ENCODE results near the gene MAMLD1. TPM values are rescaled to one million over a fixed set of nuclear protein-coding genes. Genes with fewer than 3 reads are reported as not detected.

MAMLD1 gene
- total and polyA plus RNA-seq, 9 of the 15 experiments (the other 6 are each of a cell fraction or from before 2014, with no cell fraction given) = 0.12 to 0.18 TPM; not detected in 7

- TF ChIP-seq, protein P1, sequence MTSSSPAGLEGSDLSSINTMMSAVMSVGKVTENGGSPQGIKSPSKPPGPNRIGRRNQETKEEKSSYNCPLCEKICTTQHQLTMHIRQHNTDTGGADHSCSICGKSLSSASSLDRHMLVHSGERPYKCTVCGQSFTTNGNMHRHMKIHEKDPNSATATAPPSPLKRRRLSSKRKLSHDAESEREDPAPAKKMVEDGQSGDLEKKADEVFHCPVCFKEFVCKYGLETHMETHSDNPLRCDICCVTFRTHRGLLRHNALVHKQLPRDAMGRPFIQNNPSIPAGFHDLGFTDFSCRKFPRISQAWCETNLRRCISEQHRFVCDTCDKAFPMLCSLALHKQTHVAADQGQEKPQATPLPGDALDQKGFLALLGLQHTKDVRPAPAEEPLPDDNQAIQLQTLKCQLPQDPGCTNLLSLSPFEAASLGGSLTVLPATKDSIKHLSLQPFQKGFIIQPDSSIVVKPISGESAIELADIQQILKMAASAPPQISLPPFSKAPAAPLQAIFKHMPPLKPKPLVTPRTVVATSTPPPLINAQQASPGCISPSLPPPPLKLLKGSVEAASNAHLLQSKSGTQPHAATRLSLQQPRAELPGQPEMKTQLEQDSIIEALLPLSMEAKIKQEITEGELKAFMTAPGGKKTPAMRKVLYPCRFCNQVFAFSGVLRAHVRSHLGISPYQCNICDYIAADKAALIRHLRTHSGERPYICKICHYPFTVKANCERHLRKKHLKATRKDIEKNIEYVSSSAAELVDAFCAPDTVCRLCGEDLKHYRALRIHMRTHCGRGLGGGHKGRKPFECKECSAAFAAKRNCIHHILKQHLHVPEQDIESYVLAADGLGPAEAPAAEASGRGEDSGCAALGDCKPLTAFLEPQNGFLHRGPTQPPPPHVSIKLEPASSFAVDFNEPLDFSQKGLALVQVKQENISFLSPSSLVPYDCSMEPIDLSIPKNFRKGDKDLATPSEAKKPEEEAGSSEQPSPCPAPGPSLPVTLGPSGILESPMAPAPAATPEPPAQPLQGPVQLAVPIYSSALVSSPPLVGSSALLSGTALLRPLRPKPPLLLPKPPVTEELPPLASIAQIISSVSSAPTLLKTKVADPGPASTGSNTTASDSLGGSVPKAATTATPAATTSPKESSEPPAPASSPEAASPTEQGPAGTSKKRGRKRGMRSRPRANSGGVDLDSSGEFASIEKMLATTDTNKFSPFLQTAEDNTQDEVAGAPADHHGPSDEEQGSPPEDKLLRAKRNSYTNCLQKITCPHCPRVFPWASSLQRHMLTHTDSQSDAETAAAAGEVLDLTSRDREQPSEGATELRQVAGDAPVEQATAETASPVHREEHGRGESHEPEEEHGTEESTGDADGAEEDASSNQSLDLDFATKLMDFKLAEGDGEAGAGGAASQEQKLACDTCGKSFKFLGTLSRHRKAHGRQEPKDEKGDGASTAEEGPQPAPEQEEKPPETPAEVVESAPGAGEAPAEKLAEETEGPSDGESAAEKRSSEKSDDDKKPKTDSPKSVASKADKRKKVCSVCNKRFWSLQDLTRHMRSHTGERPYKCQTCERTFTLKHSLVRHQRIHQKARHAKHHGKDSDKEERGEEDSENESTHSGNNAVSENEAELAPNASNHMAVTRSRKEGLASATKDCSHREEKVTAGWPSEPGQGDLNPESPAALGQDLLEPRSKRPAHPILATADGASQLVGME (CRISPR knock-in tag; IDR thresholded peaks at IDR 0.05) = no peak
- TF ChIP-seq, protein P2, sequence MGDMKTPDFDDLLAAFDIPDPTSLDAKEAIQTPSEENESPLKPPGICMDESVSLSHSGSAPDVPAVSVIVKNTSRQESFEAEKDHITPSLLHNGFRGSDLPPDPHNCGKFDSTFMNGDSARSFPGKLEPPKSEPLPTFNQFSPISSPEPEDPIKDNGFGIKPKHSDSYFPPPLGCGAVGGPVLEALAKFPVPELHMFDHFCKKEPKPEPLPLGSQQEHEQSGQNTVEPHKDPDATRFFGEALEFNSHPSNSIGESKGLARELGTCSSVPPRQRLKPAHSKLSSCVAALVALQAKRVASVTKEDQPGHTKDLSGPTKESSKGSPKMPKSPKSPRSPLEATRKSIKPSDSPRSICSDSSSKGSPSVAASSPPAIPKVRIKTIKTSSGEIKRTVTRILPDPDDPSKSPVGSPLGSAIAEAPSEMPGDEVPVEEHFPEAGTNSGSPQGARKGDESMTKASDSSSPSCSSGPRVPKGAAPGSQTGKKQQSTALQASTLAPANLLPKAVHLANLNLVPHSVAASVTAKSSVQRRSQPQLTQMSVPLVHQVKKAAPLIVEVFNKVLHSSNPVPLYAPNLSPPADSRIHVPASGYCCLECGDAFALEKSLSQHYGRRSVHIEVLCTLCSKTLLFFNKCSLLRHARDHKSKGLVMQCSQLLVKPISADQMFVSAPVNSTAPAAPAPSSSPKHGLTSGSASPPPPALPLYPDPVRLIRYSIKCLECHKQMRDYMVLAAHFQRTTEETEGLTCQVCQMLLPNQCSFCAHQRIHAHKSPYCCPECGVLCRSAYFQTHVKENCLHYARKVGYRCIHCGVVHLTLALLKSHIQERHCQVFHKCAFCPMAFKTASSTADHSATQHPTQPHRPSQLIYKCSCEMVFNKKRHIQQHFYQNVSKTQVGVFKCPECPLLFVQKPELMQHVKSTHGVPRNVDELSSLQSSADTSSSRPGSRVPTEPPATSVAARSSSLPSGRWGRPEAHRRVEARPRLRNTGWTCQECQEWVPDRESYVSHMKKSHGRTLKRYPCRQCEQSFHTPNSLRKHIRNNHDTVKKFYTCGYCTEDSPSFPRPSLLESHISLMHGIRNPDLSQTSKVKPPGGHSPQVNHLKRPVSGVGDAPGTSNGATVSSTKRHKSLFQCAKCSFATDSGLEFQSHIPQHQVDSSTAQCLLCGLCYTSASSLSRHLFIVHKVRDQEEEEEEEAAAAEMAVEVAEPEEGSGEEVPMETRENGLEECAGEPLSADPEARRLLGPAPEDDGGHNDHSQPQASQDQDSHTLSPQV (IDR thresholded peaks at IDR 0.05) = 0 out of 2 replicates have a peak, but pooled peaks have one; percentile 34
- TF ChIP-seq TFE3 (CRISPR knock-in tag; IDR thresholded peaks at IDR 0.05) = peak; percentile 44; the same call in 1 of the 2 replicates
- no peak for TF ChIP-seq MAFK (IDR thresholded peaks at IDR 0.05; ENCODE audit: low read length)
- peak; percentile 32 for TF ChIP-seq NFYB (IDR thresholded peaks at IDR 0.05; ENCODE audit: extremely low read depth, insufficient read length)
- TF ChIP-seq ZNF589 (CRISPR knock-in tag; IDR thresholded peaks at IDR 0.05; ENCODE audit: low read depth) = 0 out of 2 replicates have a peak, but pooled peaks have one; percentile 19
- TF ChIP-seq RBM25 (IDR thresholded peaks at IDR 0.05; ENCODE audit: low read depth, low read length, severe bottlenecking) = peak; percentile 59
- no peak for TF ChIP-seq ZNF232 (CRISPR knock-in tag; IDR thresholded peaks at IDR 0.05)
- peak; percentile 30; the same call in 1 of the 2 replicates for TF ChIP-seq ZFX (CRISPR knock-in tag; IDR thresholded peaks at IDR 0.05)
- TF ChIP-seq MBD2 (IDR thresholded peaks at IDR 0.05; ENCODE audit: borderline replicate concordance, low read depth) = no peak
- TF ChIP-seq, protein P3, sequence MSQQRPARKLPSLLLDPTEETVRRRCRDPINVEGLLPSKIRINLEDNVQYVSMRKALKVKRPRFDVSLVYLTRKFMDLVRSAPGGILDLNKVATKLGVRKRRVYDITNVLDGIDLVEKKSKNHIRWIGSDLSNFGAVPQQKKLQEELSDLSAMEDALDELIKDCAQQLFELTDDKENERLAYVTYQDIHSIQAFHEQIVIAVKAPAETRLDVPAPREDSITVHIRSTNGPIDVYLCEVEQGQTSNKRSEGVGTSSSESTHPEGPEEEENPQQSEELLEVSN (IDR thresholded peaks at IDR 0.05; ENCODE audit: borderline replicate concordance in 1 of 2, extremely low read depth in 1 of 2, insufficient read depth in 1 of 2, insufficient read length in 1 of 2, low read depth in 1 of 2, low read length in 1 of 2, poor library complexity in 1 of 2, severe bottlenecking in 1 of 2) = peak; percentile 38 to 72
- peak; percentile 84 for TF ChIP-seq RAD51 (IDR thresholded peaks at IDR 0.05; ENCODE audit: borderline replicate concordance, low read depth)
- TF ChIP-seq XRCC3 (IDR thresholded peaks at IDR 0.05) = no peak
These were observed 184.4 kb downstream of the MAMLD1 start (continued) for GRCh38 chrX:150547375-150548115.

Data from K562 (cell line).